Small intestine (tissue), 7 donors: Measurements from ENCODE around the gene ELAVL1. TPM values are rescaled to one million over a fixed set of nuclear protein-coding genes. Genes with fewer than 3 reads are reported as not detected.
A peak's percentile ranks its signal among the peaks of the same experiment; 100 is the strongest.

Source experiments
- DNase-seq, 2 donors: peaks; one replicate each; pipeline versions ENCODE4 v3.0.0 to v3.0.0-alpha.2; 2013
- FAIRE-seq: peaks from 2 replicates; lab custom pipeline; 2012; peaks lifted over from hg19 to GRCh38; lab: Jason Lieb, UNC
- H3K27ac ChIP-seq, 3 donors: one replicate each; pipeline ENCODE4 v1.5.1; 2013; ENCODE audit warnings: low read length in 2 of 3, mild to moderate bottlenecking in 2 of 3, control low read depth in 1 of 3, inconsistent platforms in 1 of 3, low read depth in 1 of 3, moderate library complexity in 1 of 3
- H3K27me3 ChIP-seq, 3 donors: one replicate each; pipeline ENCODE4 v1.6.1; 2013; ENCODE audit warnings: low read length in 3 of 3, inconsistent platforms in 1 of 3; ENCODE audit not compliant: control insufficient read depth in 3 of 3, insufficient read depth in 3 of 3
- H3K36me3 ChIP-seq, 3 donors: one replicate each; pipeline ENCODE4 v1.6.1; 2013; ENCODE audit warnings: low read length in 3 of 3, inconsistent platforms in 1 of 3, low read depth in 1 of 3, mild to moderate bottlenecking in 1 of 3, moderate library complexity in 1 of 3; ENCODE audit not compliant: control insufficient read depth in 3 of 3, insufficient read depth in 2 of 3
- H3K4me1 ChIP-seq, 3 donors: one replicate each; pipeline ENCODE4 v1.6.1; 2013; ENCODE audit warnings: low read length in 2 of 3, inconsistent platforms in 1 of 3, low read depth in 1 of 3, mild to moderate bottlenecking in 1 of 3, moderate library complexity in 1 of 3; ENCODE audit not compliant: control insufficient read depth in 3 of 3, insufficient read depth in 2 of 3
- H3K4me3 ChIP-seq, 3 donors: one replicate each; pipeline ENCODE4 v1.5.1; 2013; ENCODE audit warnings: low read length in 3 of 3, control low read depth in 1 of 3, inconsistent platforms in 1 of 3, low read depth in 1 of 3, mild to moderate bottlenecking in 1 of 3, moderate library complexity in 1 of 3
- H3K9me3 ChIP-seq, 2 donors: one replicate each; pipeline ENCODE4 v1.6.1; 2013; ENCODE audit warnings: low read depth in 1 of 2, low read length in 1 of 2; ENCODE audit not compliant: control insufficient read depth in 2 of 2, insufficient read depth in 1 of 2
- WGBS, 3 donors: extraction: QIAGEN DNeasy Blood & Tissue Kit; methylation state at CpG; one replicate each; pipeline ENCODE4 v1.1.7; 2013; 5-methylcytosine and 5-hydroxymethylcytosine counted together
- polyA plus RNA-seq, 4 donors: library from polyadenylated mRNA; stranded (reverse) in 3 of 4; unstranded in 1 of 4; fragments of 200-250 nt in 3 of 4; fragments of 120-200 nt in 1 of 4; gene quantifications; one replicate each; pipeline versions ENCODE4 v1.2.1 to v1.2.3, GENCODE V29; 2013
- donor health status: healthy with polysubstance abuse.
- donor health status: control.
- donor health status: control.
- donor health status: Bipolar disorder and iron deficiency.
- donor health status: healthy.

The ELAVL1 gene
- polyA plus RNA-seq, 4 donors, result 14.6 to 51.1 (median 26.4) TPM

GRCh38 chr19:7926021-7926726 is 79.3 kb downstream of the ELAVL1 start, which contains the start of gene CTXN1:
Gene CTXN1 (minus strand): TSS chr19:7926135. CDS start chr19:7925538, 597 bp downstream.
- Histone ChIP-seq H3K9me3 (no peaks in the 10 kb centered on the region), H3K27ac (no peak within 1 kb of the TSS), H3K4me1 (peaks cover 0 to 18% (median 3%) of the 10 kb centered on the region in 3 donors), H3K4me3 (peak within 1 kb of the TSS; percentile 22 to 50 (median 42)), H3K27me3 (no peaks in the 10 kb centered on the region), H3K36me3 (peaks cover 4 to 69% (median 8%) of the 10 kb centered on the region in 3 donors)
- 10 to 31% (median 30%) methylated on average over 26 to 65 of the region's 65 CpGs for WGBS, 3 donors
- DNase-seq (peak; percentile 44 to 73), FAIRE-seq (no peak)

- H3K27me3 ChIP-seq, result no peaks in the 10 kb centered on the region
- FAIRE-seq, result no peak
- peaks cover 0 to 22% (median 5%) of the 10 kb centered on the region in 3 donors for H3K4me1 ChIP-seq
- peak overlapping the region in 2 of 3 donors; percentile 22 to 50 for H3K4me3 ChIP-seq
- WGBS, 3 donors, result 1% methylated on average over 28 to 98 of the region's 98 CpGs
- DNase-seq, result peak; percentile 36 to 80
- no peaks in the 10 kb centered on the region for H3K9me3 ChIP-seq
- peaks cover 4 to 61% (median 8%) of the 10 kb centered on the region in 3 donors for H3K36me3 ChIP-seq
- H3K27ac ChIP-seq, result no peak overlapping the region
Observed at GRCh38 chr19:7925171-7925851, 80.1 kb downstream of the ELAVL1 start.

GRCh38 chr19:7924651-7925170 is 80.7 kb downstream of the ELAVL1 start:
- Histone ChIP-seq H3K36me3 (peaks cover 4 to 56% (median 8%) of the 10 kb centered on the region in 3 donors), H3K4me1 (peaks cover 0 to 26% (median 5%) of the 10 kb centered on the region in 3 donors), H3K4me3 (peak overlapping the region in 1 of 3 donors; percentile 50), H3K27ac (no peak overlapping the region), H3K27me3 (peaks cover 0 to 2% (median 0%) of the 10 kb centered on the region in 3 donors), H3K9me3 (no peaks in the 10 kb centered on the region)
- DNase-seq, result no peak
- no peak for FAIRE-seq
- WGBS, 3 donors, result 47 to 49% (median 49%) methylated on average over 17 to 34 of the region's 34 CpGs

GRCh38 chr19:7924241-7924640 is 81.2 kb downstream of the ELAVL1 start:
- peaks cover 0 to 30% (median 5%) of the 10 kb centered on the region in 3 donors for H3K4me1 ChIP-seq
- 58 to 80% (median 74%) methylated on average over 11 to 12 of the region's 12 CpGs for WGBS, 3 donors
- H3K27me3 ChIP-seq, result peaks cover 0 to 5% (median 0%) of the 10 kb centered on the region in 3 donors
- no peaks in the 10 kb centered on the region for H3K9me3 ChIP-seq
- H3K27ac ChIP-seq, result no peak overlapping the region
- peaks cover 4 to 52% (median 8%) of the 10 kb centered on the region in 3 donors for H3K36me3 ChIP-seq
- DNase-seq (no peak), FAIRE-seq (no peak)
- H3K4me3 ChIP-seq, result no peak overlapping the region

- Histone ChIP-seq H3K36me3 (peaks cover 4 to 47% (median 8%) of the 10 kb centered on the region in 3 donors), H3K27ac (no peak overlapping the region), H3K4me1 (peaks cover 0 to 37% (median 5%) of the 10 kb centered on the region in 3 donors), H3K9me3 (no peaks in the 10 kb centered on the region), H3K27me3 (peaks cover 0 to 12% (median 4%) of the 10 kb centered on the region in 3 donors), H3K4me3 (no peak overlapping the region)
- WGBS, 3 donors, result 77 to 81% (median 81%) methylated on average over 25 to 31 of the region's 31 CpGs
- FAIRE-seq (no peak), DNase-seq (no peak)
Observed at GRCh38 chr19:7923295-7924191, 81.9 kb downstream of the ELAVL1 start.

- Histone ChIP-seq H3K27ac (no peak overlapping the region), H3K4me3 (no peak overlapping the region), H3K27me3 (peaks cover 0 to 19% (median 7%) of the 10 kb centered on the region in 3 donors), H3K4me1 (peaks cover 0 to 43% (median 5%) of the 10 kb centered on the region in 3 donors), H3K9me3 (no peaks in the 10 kb centered on the region), H3K36me3 (peaks cover 4 to 40% (median 8%) of the 10 kb centered on the region in 3 donors)
- WGBS, 3 donors, result 80 to 92% (median 91%) methylated on average over 8 of the region's 8 CpGs
- FAIRE-seq (no peak), DNase-seq (no peak)
Observed at GRCh38 chr19:7922836-7923195, 82.6 kb downstream of the ELAVL1 start.

- peaks cover under 1 to 45% (median 7%) of the 10 kb centered on the region in 3 donors for H3K4me1 ChIP-seq
- H3K36me3 ChIP-seq, result peaks cover 4 to 34% (median 8%) of the 10 kb centered on the region in 3 donors
- no peak overlapping the region for H3K27ac ChIP-seq
- FAIRE-seq (no peak), DNase-seq (no peak)
- peaks cover 0 to 24% (median 10%) of the 10 kb centered on the region in 3 donors for H3K27me3 ChIP-seq
- WGBS, 3 donors, result 91 to 94% (median 93%) methylated on average over 29 to 31 of the region's 31 CpGs
- no peaks in the 10 kb centered on the region for H3K9me3 ChIP-seq
- no peak overlapping the region for H3K4me3 ChIP-seq
Observed at GRCh38 chr19:7921967-7922835, 83.2 kb downstream of the ELAVL1 start.
